Activated CD4-positive, alpha-beta T cell treated with anti-CD3 and anti-CD28 coated beads, Interleukin-2, Interleukin-4, amounts not matched to agents 100 ng/mL and 50 ng/mL, durations not matched to agents 16 hours and 8 hours (primary cell): ENCODE measurements around the gene CDK11A.

Experiments used
- DNase-seq: peaks from one replicate; pipeline ENCODE4 v3.0.0-alpha.2; 2020; ENCODE audit warnings: low spot score

Gene CDK11A

GRCh38 chr1:1724035-1724864 is at the start of gene CDK11A:
CDK11A (minus strand) TSS chr1:1724357; CDS start chr1:1722818, 1,539 bp downstream.
- peak; percentile 99 for DNase-seq

- DNase-seq = no peak
These were observed 49.7 kb upstream of the CDK11A start for GRCh38 chr1:1773874-1774273.

GRCh38 chr1:1771096-1771495 is 46.9 kb upstream of the CDK11A start:
- no peak for DNase-seq

GRCh38 chr1:1770102-1770501 is 45.9 kb upstream of the CDK11A start:
- no peak for DNase-seq

- no peak for DNase-seq
These were observed 44.3 kb upstream of the CDK11A start for GRCh38 chr1:1768249-1768992.

GRCh38 chr1:1764876-1765470 is 40.8 kb upstream of the CDK11A start:
- no peak for DNase-seq

- DNase-seq = no peak
These were observed 39.8 kb upstream of the CDK11A start for GRCh38 chr1:1763657-1764621.

- DNase-seq = no peak
These were observed 37.6 kb upstream of the CDK11A start for GRCh38 chr1:1761504-1762376.

GRCh38 chr1:1760715-1761114 is 36.6 kb upstream of the CDK11A start:
- no peak for DNase-seq

GRCh38 chr1:1760345-1760650 is 36.1 kb upstream of the CDK11A start:
- DNase-seq = no peak

- DNase-seq = no peak
These were observed 35.5 kb upstream of the CDK11A start for GRCh38 chr1:1759456-1760344.

- DNase-seq = no peak
These were observed 34.7 kb upstream of the CDK11A start for GRCh38 chr1:1758692-1759455.

- DNase-seq = no peak
These were observed 34.0 kb upstream of the CDK11A start for GRCh38 chr1:1758059-1758621.

- DNase-seq = no peak
These were observed 33.4 kb upstream of the CDK11A start for GRCh38 chr1:1757422-1758058.

GRCh38 chr1:1756661-1757421 is 32.7 kb upstream of the CDK11A start:
- no peak for DNase-seq

GRCh38 chr1:1755852-1756251 is 31.7 kb upstream of the CDK11A start:
- no peak for DNase-seq

- DNase-seq = no peak
These were observed 31.3 kb upstream of the CDK11A start for GRCh38 chr1:1755426-1755825.
